Measurements from ENCODE around the gene CDH13.

The CDH13 gene

DNA sequence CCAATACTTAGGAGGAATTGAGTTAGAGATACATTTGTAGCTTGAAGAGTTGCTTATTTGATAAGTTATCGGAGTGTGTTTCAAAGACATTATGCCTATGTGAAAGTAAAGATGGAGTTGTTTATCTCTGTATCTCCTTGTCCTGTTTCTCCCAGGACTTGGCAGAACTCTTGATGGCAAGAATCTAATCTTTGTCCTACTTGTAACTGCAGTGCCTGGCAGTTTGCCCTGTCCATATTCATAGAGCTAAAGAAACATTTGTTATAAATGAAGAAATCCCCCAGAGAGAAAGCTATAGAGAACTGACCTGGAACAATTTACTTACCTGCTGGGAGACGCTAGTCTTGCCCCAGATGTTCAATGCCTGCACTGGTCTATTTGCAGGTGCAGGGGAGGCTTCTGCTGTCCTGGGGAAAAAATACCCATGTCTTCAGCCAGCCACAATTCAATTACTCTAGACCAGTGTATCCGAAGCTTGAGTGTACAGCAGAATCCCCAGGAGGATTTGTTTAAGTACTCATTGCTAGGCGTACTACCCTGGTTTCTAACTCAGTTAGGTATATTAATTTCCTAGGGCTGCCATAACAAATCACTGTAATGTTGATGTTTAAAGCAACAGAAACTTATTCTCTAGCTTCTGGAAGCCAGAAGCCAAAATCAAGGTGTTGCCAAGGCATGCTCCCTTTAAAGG lies 771.0 kb downstream of the CDH13 start:
- TF ChIP-seq, protein P1, sequence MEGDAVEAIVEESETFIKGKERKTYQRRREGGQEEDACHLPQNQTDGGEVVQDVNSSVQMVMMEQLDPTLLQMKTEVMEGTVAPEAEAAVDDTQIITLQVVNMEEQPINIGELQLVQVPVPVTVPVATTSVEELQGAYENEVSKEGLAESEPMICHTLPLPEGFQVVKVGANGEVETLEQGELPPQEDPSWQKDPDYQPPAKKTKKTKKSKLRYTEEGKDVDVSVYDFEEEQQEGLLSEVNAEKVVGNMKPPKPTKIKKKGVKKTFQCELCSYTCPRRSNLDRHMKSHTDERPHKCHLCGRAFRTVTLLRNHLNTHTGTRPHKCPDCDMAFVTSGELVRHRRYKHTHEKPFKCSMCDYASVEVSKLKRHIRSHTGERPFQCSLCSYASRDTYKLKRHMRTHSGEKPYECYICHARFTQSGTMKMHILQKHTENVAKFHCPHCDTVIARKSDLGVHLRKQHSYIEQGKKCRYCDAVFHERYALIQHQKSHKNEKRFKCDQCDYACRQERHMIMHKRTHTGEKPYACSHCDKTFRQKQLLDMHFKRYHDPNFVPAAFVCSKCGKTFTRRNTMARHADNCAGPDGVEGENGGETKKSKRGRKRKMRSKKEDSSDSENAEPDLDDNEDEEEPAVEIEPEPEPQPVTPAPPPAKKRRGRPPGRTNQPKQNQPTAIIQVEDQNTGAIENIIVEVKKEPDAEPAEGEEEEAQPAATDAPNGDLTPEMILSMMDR (IDR thresholded peaks at IDR 0.05), result no peak
- TF ChIP-seq ZFX (IDR thresholded peaks at IDR 0.05; ENCODE audit: borderline replicate concordance), result no peak
- no peak overlapping the region for H3K27ac ChIP-seq

- no peak for TF ChIP-seq ZFX (IDR thresholded peaks at IDR 0.05; ENCODE audit: borderline replicate concordance)
- TF ChIP-seq, protein P1 (IDR thresholded peaks at IDR 0.05), result peak; percentile 35
- H3K27ac ChIP-seq, result no peak overlapping the region
These were observed 773.5 kb downstream of the CDH13 start for GRCh38 chr16:83400234-83400633.

DNA sequence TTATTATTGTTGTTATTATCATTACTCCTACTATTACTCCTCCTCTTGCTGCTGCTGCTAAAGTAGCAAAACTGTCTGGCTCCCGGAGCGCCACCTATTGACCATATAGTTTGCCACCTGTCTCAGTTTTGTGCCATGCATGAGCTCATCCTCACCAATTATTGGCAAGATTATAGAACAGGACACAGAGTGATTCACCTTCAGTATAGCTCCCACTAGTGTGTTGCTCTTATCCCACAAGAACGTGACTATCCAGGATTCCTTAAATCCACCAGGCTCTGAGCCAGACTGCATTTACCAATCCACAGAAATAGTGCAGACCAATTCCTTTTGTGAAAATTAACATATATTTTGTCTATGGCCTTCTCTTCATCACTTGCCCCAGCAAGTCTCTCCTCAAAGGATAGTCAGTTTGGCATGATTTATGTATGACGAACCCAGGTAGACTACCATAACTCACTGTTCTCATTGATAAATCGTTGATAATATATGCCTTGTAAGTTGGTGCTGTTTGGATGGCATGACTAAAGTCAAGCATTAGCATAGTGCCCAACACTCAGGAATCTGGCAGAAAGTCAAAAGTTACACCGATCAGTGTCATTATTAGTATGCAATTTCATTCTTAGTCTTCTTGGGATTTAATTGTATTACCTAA lies 775.5 kb downstream of the CDH13 start:
- no peak overlapping the region for H3K27ac ChIP-seq
- TF ChIP-seq, protein P1 (IDR thresholded peaks at IDR 0.05), result peak; percentile 26; the same call in 1 of the 2 replicates
- TF ChIP-seq ZFX (IDR thresholded peaks at IDR 0.05; ENCODE audit: borderline replicate concordance), result no peak

GRCh38 chr16:83402967-83403366 lies 776.2 kb downstream of the CDH13 start:
- no peak overlapping the region for H3K27ac ChIP-seq

DNA sequence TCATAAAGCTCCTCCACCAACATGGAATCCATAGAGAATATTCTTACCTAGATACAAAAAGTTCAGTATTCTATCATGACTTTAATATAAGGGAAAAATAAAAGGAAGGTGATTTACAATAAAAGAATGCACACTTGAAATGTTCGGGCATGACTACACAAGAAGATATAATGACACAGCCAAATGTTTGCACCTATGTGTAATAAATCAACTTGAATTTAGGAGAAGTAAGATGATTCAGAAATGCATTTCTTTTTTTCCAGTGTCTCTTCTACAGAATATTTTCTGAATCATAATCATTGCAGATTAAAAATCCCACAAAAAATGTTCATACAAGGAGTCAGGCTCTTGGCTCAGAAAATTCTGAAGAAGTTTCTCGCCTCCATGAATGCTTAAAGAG lies 777.0 kb downstream of the CDH13 start:
- no peak overlapping the region for H3K27ac ChIP-seq
- TF ChIP-seq, protein P1 (IDR thresholded peaks at IDR 0.05), result no peak
- no peak for TF ChIP-seq ZFX (IDR thresholded peaks at IDR 0.05; ENCODE audit: borderline replicate concordance)

More at GRCh38 chr16:83402967-83403366, 776.2 kb downstream of the CDH13 start:
- no peak for TF ChIP-seq ZFX (IDR thresholded peaks at IDR 0.05; ENCODE audit: borderline replicate concordance)
- TF ChIP-seq, protein P1 (IDR thresholded peaks at IDR 0.05), result no peak

- TF ChIP-seq, protein P1 (IDR thresholded peaks at IDR 0.05), result no peak
- TF ChIP-seq ZFX (IDR thresholded peaks at IDR 0.05; ENCODE audit: borderline replicate concordance), result no peak
- H3K27ac ChIP-seq, result no peak overlapping the region
These were observed 777.5 kb downstream of the CDH13 start for GRCh38 chr16:83404261-83404660.

- no peak overlapping the region for H3K27ac ChIP-seq
- TF ChIP-seq ZFX (IDR thresholded peaks at IDR 0.05; ENCODE audit: borderline replicate concordance), result no peak
- TF ChIP-seq, protein P1 (IDR thresholded peaks at IDR 0.05), result no peak
These were observed 781.2 kb downstream of the CDH13 start for GRCh38 chr16:83407928-83408327.
